Neural crest cell (in vitro differentiated cells): ENCODE results near the gene LAPTM5. TPM values are rescaled to one million over a fixed set of nuclear protein-coding genes. Genes with fewer than 3 reads are reported as not detected.

ENCODE experiments used
- DNase-seq: peaks from one replicate; pipeline ENCODE4 v3.0.0; 2021; ENCODE audit warnings: low read depth, mixed read lengths, low spot score
- H3K27ac Mint-ChIP-seq: one replicate; pipeline ENCODE4 v1.8.0; 2021; ENCODE audit warnings: mild to moderate bottlenecking, mixed read lengths; ENCODE audit not compliant: unreplicated experiment
- H3K27me3 Mint-ChIP-seq: 2 replicates; pipeline ENCODE4 v1.8.0; 2021; ENCODE audit warnings: low read depth, mild to moderate bottlenecking, mixed read lengths
- H3K36me3 Mint-ChIP-seq: 2 replicates; pipeline ENCODE4 v1.8.0; 2021; ENCODE audit warnings: low read depth, mild to moderate bottlenecking, mixed read lengths
- H3K4me1 Mint-ChIP-seq: 2 replicates; pipeline ENCODE4 v1.8.0; 2021; ENCODE audit warnings: mixed read lengths
- H3K4me3 Mint-ChIP-seq: one replicate; pipeline ENCODE4 v1.8.0; 2021; ENCODE audit warnings: mild to moderate bottlenecking, mixed read lengths
- H3K9me3 Mint-ChIP-seq: 2 replicates; pipeline ENCODE4 v1.8.0; 2021; ENCODE audit warnings: mixed read lengths
- CTCF ChIP-seq: fragments of 200-600 bp; sonication (generic); conservative IDR thresholded peaks from 2 replicates; pipeline ENCODE4 v1.5.0; 2021; ENCODE audit warnings: antibody characterized with exemption, mild to moderate bottlenecking
- microRNA-seq: library from miRNA; unstranded; fragments of <30 nt; microRNA quantifications from one replicate; pipeline ENCODE4, GENCODE V29; 2020
- total RNA-seq: library from RNA; stranded (reverse); gene quantifications from 2 replicates; pipeline ENCODE4 v1.2.1, GENCODE V29; 2021

The LAPTM5 gene
- total RNA-seq, 1 donor from 2014 or later: 1.5 TPM

GRCh38 chr1:30683699-30684098, 73.9 kb downstream of the LAPTM5 start:
- Mint-ChIP-seq H3K36me3 (no peaks in the 10 kb centered on the region), H3K9me3 (peaks cover 3% of the 10 kb centered on the region), H3K4me3 (no peak overlapping the region), H3K27ac (no peak overlapping the region), H3K27me3 (peaks cover 60% of the 10 kb centered on the region), H3K4me1 (peaks cover 4% of the 10 kb centered on the region)
- TF ChIP-seq CTCF: no peak
- DNase-seq: no peak

Small RNA genes lying within 50 kb of the gene (microRNA-seq; reads per million reads assigned to microRNA genes)
- gene MIR4420: not detected

Other genes starting within 250 kb of the LAPTM5 start
- gene MATN1, start 34.2 kb downstream of the LAPTM5 start, total RNA-seq: 0.32 and 0.54 TPM in 2 replicates
- 116 and 129 TPM in 2 replicates for gene SDC3, start 151.0 kb upstream of the LAPTM5 start, total RNA-seq